GM18870 (cell line): Measurements from ENCODE around the gene TRIM46.
"Not testable (repeated sequence)": the region's sequence is repeated elsewhere in the genome, so short reads cannot be mapped to it uniquely, and the experiment has no call there.

Experiments used
- ATAC-seq: cut with Tn5 transposase; IDR thresholded peaks from one replicate; pipeline ENCODE4 v1.9.1; 2021; ENCODE audit warnings: moderate library complexity; ENCODE audit not compliant: unreplicated experiment

Gene TRIM46

DNA sequence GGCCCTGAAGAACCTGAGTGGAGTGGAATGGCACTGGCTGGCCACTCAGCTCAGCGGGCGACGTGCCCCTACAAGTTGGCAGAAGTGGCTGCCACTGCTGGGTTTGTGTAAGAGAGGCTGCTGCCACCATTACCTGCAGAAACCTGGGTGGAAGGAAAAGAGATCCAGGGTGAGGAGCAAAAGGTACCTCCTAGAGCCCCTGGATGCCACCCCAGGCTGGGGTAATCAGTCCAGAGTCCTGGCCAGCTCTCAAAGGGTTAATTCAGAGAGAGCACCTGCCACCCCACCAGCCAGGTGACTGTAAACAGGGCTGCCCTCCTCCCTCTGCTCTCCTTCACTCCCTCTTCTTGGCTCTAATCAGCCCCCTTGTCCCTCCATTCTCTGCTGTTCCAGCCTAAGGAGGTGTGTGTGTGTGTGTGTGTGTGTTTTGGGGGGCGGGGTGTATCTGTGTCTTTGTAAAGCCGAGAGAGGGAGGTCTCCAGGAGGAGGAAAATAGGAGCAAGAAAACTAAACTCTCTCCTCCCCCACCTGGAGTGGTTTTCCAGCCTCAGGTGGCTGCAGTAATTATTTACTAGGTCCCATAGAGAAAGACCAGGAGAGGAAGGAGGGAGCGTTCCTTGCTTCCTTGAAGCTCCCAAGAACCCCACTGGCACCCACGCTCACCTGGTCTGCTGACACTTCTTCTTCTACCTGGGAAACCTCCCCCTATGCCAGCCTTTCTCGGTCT lies 12.6 kb downstream of the TRIM46 start:
- no peak for ATAC-seq

DNA sequence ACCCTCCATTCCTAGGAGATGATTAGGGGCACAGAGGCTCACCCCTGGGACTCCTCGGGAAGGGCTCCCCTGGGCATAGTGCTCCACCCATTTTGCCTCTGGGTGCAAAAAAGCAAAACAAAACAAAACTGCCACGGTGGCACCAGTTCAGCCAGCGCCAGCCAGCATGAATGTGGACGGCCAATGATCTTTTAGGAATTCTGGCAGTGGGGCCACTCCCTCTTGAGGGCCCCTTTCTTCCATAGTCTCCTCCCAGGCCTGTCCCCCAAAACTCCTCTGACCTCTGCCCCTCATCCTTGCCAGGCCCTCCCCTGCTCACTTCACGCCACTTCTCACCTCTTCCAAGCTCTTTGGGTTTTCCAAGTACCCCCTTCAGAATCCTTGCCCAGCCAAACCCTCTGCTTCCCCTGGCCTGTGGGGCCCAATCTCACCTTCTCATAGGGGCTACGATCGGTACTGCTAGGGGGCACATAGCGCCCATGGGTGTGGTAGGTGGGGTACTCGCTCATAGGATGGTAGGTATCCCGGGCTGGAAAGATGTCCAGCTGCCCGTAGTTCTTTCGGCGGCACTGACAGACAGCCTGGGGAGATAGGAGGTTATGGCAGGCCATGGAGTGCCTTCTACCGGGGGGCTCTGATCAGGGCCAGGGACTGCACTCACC lies 13.3 kb downstream of the TRIM46 start:
- ATAC-seq, result no peak

DNA sequence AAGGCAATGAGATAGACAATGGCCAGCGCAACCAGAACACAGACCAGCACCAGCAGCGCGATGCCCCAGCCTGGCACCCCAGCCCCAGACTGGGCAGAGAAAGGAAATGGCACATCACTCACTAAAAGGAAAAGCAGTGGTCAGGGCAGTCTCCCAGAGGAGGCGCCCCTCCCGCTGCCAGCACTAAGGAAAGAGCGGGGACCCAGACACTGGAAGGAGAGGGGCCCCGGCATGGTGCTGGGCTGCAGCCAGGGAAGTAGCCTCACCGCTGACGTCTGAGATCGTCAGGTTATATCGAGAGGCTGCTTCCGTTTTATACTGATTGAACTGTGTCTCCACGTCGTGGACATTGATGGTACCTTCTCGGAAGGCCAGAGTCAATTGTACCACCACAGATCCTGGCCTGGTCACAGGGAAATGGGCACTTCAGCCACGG lies 13.8 kb downstream of the TRIM46 start:
- ATAC-seq, result no peak

- no peak for ATAC-seq
Observed at GRCh38 chr1:155188268-155188667, 14.6 kb downstream of the TRIM46 start.

GRCh38 chr1:155189926-155190325 lies 16.3 kb downstream of the TRIM46 start:
- not testable (repeated sequence) for ATAC-seq

- no peak for ATAC-seq
Observed at GRCh38 chr1:155191904-155192303, 18.3 kb downstream of the TRIM46 start.

DNA sequence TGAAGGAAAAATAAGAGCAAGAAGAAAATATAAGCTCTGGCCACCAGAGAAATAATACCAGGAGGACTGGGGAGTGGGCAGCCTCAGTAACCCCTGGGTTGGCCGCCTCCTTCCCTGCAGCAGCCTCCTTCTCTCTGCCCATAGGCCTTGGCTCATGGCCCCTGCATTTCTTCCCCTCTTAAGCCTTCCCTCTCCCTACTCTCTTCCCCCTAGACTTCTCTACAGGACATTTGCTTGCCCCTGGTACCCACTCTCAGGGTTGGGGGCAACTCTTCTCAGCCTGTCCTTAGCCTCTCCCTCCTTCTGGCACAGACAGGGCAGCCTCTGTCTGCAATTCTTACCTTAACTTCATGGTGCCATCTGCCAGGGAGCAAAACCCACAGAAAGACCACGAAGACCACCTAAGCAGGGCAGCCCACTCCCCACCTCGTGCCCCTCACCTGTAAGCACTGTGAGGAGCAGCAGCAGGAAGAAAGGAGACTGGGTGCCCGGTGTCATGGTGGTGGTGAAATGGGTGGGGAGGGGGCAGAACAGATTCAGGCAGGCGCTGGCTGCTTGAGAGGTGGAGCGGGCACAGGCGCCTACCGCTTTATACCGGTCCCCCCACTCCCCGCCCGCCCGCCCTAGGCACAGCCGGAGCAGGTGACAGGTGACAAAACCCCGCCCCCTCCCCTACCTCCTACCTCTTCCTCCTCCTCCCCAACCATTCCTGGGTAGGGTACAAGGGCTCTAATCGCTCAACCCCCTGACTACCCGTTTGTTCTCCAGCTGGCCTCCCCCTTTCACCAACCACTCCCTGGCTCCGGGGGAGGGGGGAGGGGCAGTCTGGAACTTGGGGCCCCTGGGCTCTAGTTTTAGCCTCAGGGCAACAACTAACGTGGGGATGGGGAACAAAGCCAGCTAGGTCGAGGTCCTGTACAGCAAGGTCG lies 19.0 kb downstream of the TRIM46 start:
- ATAC-seq, result no peak

DNA sequence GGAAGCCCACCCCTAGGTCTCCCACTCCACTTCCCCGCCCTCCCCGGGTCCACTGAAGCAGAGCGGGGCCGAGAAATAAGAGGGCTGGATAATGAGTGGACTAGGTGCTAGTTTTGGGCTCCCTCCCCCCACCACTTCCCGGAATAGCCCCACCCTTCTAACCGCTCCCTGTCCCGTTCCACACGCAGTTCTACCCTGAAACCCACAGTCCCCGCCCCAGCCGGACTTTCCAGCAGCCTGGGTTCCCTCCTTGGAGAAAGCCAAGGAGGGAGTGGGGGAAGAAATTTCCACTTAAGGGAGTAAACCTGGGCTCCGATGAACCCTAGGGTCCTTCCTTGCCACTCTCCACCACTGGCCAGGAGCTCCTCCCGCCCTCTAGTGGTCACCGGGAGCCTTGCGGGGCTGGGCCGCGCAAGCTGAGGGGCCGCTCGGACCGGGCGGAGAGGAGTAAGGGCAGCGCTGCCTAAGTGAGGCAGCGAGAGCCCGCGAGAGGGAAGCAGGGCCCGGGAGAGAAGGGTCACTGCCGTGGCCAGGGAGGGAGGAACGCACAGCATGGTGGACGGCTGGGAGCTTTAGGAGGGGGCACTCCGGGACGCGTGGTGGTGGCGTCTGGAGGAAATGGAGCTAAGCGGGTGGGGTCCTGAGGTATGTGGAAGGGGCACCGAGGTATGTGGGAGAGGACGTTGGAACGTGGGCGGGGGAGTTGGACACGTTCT lies 19.8 kb downstream of the TRIM46 start:
- ATAC-seq, result no peak

- not testable (repeated sequence) for ATAC-seq
Observed at GRCh38 chr1:155193991-155194240, 20.3 kb downstream of the TRIM46 start.

GRCh38 chr1:155195201-155196102 lies 21.8 kb downstream of the TRIM46 start:
- ATAC-seq, result no peak

DNA sequence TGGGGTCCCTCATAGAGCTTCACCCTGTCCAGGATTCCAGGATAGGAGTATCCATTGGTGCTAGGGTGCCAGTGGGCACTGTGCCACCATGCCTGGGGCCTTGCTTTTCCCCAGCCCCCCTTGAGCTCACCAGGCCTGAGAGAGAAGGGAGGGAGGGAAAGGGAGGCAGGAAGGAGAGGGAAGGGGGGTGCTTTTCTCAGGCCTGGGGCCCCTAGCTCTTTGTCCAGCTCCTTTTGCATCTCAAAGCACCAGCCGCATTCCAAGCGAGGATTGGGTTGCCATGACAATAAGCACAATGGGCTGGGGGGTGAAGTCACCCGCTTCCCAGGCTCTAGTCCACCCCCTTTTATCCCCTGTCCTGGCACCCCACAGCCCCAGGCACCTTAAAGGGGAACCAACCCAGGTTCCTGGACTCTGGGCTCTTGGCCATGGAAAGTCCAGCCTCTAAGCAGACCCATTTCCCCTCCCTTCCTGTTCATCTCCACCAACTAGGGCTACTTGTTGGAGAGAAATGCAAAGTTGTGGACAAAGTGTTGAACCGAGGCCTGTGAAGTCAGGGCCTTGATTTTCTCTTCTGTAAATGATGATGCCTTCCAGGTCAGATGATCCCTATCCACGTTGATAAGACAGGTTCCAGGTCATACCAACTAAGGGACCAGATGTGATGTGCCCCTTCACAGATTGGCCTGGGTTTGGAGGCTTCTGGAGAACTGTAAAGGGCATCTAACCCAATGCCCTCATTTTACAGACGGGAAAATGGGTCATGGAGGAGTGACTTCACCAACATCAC lies 22.6 kb downstream of the TRIM46 start:
- ATAC-seq, result no peak

- no peak for ATAC-seq
Observed at GRCh38 chr1:155196893-155197638, 23.4 kb downstream of the TRIM46 start.

DNA sequence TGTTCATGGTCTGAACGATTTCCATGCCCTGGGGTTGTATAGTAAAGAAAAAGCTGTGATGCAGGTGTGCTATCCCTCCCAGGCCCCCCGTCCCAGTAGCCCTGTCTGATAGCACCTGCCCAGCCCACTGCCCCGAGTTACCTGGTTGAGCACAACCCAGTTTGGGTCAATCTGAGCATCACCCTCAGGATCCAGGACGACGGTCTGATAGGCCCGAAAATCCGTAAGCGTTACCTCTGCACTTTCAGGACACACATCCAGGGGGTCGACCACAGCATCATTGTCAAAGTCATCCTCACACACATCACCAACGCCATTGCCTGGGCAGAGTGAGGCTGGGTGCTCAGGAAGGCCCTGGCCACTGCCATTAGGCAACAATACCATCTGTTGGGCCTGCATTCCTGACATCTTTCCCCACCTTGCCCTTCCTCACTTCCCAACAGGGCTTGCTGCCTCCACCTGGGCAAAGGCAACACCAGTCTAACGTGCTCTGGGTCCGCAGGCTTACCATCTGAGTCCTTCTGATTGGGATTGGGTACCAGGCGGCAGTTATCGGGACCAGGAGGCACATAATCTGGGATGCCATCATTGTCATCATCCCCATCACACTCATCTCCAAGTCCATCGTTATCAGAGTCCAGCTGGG lies 24.4 kb downstream of the TRIM46 start:
- no peak for ATAC-seq

DNA sequence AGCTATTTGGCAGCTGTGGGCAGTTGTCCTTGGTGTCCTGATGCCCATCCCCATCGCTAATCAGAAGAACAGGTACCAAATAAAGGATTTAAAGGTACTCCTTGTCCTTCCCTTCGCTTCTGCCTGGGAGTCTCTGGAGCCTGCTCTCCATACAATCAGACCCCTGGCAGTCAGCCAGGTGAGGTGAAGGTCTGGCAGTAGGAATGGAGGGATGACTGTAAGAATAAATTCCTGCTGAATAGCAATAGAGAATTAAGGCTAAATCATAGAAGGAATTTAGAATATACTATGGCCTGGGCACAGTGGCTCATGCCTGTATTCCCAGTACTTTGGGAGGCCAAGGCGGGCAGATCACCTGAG lies 24.9 kb downstream of the TRIM46 start:
- no peak for ATAC-seq

GRCh38 chr1:155199792-155200191 lies 26.1 kb downstream of the TRIM46 start:
- no peak for ATAC-seq

- ATAC-seq, result no peak
Observed at GRCh38 chr1:155200920-155201319, 27.3 kb downstream of the TRIM46 start.

- ATAC-seq, result no peak
Observed at GRCh38 chr1:155202198-155202597, 28.5 kb downstream of the TRIM46 start.
